Measurements from ENCODE around the gene TRPM1.

The TRPM1 gene

GRCh38 chr15:31147456-31147855 lies 45.9 kb upstream of the TRPM1 start:
- in situ Hi-C loops (cut with HindIII; ENCODE audit: low sequenced_read_pairs), result no loop called here
- no peak for TF ChIP-seq CTCF (IDR thresholded peaks at IDR 0.05; ENCODE audit: low read depth, low read length, missing control alignments)
- no peak overlapping the region for H3K4me3 ChIP-seq (ENCODE audit: low read depth, low read length)
- no peak for DNase-seq (ENCODE audit: low read depth)

DNA sequence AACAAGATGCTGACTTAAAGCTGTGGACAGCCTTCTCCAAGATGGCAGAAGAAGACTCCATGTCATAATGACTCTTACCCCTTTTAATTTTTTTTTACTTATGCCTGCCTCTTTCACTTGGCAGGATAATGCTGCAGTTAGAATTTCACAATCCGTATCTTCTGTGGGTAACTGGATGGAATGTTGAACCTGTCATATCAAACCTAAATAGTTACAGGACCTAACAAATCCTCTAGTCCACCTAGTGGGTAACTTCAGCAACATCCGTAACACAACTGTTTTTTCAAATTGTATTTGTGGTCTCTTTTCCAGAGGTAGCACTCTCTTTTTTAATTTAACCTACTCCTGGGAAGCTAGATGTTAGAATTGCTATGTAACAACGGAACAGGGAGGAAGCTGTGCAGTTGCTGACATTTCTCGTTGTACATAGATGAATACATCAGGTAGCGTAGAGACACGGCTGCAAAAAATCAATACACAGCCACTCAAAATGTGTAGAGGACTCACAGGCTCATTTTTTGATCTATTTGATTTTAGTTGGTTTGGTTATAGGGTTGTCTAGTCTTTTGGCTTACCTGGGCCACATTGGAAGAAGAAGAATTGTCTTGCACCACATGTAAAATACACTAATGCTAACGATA lies 43.9 kb upstream of the TRPM1 start:
- peak; percentile 15 for TF ChIP-seq CTCF (IDR thresholded peaks at IDR 0.05; ENCODE audit: low read depth, low read length, missing control alignments)
- in situ Hi-C loops (cut with HindIII; ENCODE audit: low sequenced_read_pairs), result no loop called here
- H3K4me3 ChIP-seq (ENCODE audit: low read depth, low read length), result no peak overlapping the region
- DNase-seq (ENCODE audit: low read depth), result no peak

GRCh38 chr15:31141792-31142191 lies 40.3 kb upstream of the TRPM1 start:
- in situ Hi-C loops (cut with HindIII; ENCODE audit: low sequenced_read_pairs), result no loop called here
- TF ChIP-seq CTCF (IDR thresholded peaks at IDR 0.05; ENCODE audit: low read depth, low read length, missing control alignments), result no peak
- no peak overlapping the region for H3K4me3 ChIP-seq (ENCODE audit: low read depth, low read length)
- no peak for DNase-seq (ENCODE audit: low read depth)

- in situ Hi-C loops (cut with HindIII; ENCODE audit: low sequenced_read_pairs), result no loop called here
- H3K4me3 ChIP-seq (ENCODE audit: low read depth, low read length), result no peak overlapping the region
- no peak for TF ChIP-seq CTCF (IDR thresholded peaks at IDR 0.05; ENCODE audit: low read depth, low read length, missing control alignments)
- no peak for DNase-seq (ENCODE audit: low read depth)
Measured at GRCh38 chr15:31136607-31137328, 35.2 kb upstream of the TRPM1 start.

DNA sequence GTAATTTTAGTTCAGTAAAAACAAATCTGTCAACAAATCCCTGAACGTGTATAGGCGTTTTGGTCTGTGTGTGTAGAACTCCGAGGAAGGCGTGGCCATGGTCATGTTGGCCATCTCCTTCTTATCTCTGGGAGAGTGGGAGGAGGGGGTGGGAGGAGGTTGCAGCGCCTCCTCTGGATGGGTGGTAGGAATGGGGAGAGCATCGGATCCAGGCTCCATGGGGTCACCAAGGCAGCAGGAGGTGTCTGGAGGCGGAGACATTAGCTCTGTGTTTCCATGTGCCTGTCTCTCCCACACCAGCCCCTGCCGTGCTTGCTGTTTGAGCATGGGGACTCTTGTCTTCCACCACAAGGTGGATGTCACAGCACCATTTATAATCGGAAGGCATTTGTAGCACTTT lies 34.5 kb upstream of the TRPM1 start:
- in situ Hi-C loops (cut with HindIII; ENCODE audit: low sequenced_read_pairs), result no loop called here
- no peak for DNase-seq (ENCODE audit: low read depth)
- no peak for TF ChIP-seq CTCF (IDR thresholded peaks at IDR 0.05; ENCODE audit: low read depth, low read length, missing control alignments)
- H3K4me3 ChIP-seq (ENCODE audit: low read depth, low read length), result no peak overlapping the region

DNA sequence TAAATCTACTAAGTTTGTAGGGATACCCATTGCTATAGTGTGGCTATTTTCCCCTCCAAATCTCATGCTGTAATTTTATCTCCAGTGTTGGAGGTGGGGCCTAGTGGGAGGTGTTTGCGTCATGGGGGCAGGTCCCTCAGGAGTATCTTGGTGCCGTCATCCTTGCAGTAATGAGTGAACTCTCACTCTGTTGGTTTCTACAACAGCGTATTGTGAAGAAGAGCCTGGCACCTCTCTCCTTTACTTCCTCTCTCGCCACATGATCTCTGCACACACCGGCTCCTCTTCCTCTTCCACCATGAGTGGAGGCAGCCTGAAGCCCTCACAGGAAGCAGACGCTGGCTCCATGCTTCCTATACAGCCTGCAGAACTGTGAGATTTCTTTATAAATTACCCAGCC lies 34.0 kb upstream of the TRPM1 start:
- H3K4me3 ChIP-seq (ENCODE audit: low read depth, low read length), result no peak overlapping the region
- in situ Hi-C loops (cut with HindIII; ENCODE audit: low sequenced_read_pairs), result no loop called here
- no peak for DNase-seq (ENCODE audit: low read depth)
- TF ChIP-seq CTCF (IDR thresholded peaks at IDR 0.05; ENCODE audit: low read depth, low read length, missing control alignments), result no peak

Measured in astrocyte of the cerebellum (primary cell).